ENCODE measurements around the gene CCL8. TPM values are rescaled to one million over a fixed set of nuclear protein-coding genes. Genes with fewer than 3 reads are reported as not detected.

CCL8 gene
- total and polyA plus RNA-seq, 2 donors (not counting 1 experiment from before 2014, with no cell fraction given): 0.27 to 0.50 TPM

GRCh38 chr17:34337701-34338100, 18.5 kb downstream of the CCL8 start:
- H3K4me2 ChIP-seq (ENCODE audit: extremely low read depth, insufficient read depth, low read length): no peak overlapping the region
- H3K27ac ChIP-seq (ENCODE audit: insufficient read depth, low read length): no peak overlapping the region
- no peak overlapping the region for H3K9ac ChIP-seq (ENCODE audit: insufficient read depth, low read length)
- H2AFZ ChIP-seq (ENCODE audit: low read length): no peak overlapping the region
- no peak for TF ChIP-seq EZH2 (IDR thresholded peaks at IDR 0.05; ENCODE audit: low read length, missing control alignments)
- no peaks in the 10 kb centered on the region for H3K79me2 ChIP-seq (ENCODE audit: control insufficient read depth, insufficient read depth, low read length)
- H3K27me3 ChIP-seq (ENCODE audit: control insufficient read depth, insufficient read depth, low read length): no peaks in the 10 kb centered on the region
- H4K20me1 ChIP-seq (ENCODE audit: control insufficient read depth, extremely low read depth, insufficient read depth, low read length): no peaks in the 10 kb centered on the region
- no peak for DNase-seq (ENCODE audit: low read depth in 2 of 2)
- H3K4me3 ChIP-seq (replicated peaks in 1 of 4; ENCODE audit: control extremely low read depth in 1 of 4, insufficient read depth in 1 of 4, low read depth in 3 of 4, low read length in 4 of 4): no peak overlapping the region
- H3K9me3 ChIP-seq (ENCODE audit: control insufficient read depth, insufficient read depth, low read depth, low read length): no peaks in the 10 kb centered on the region
- H3K36me3 ChIP-seq (ENCODE audit: control insufficient read depth, insufficient read depth, low read length): no peaks in the 10 kb centered on the region
- H3K4me1 ChIP-seq (ENCODE audit: control insufficient read depth, extremely low read depth, insufficient read depth, low read length): no peaks in the 10 kb centered on the region

GRCh38 chr17:34339138-34339770, 20.0 kb downstream of the CCL8 start:
- TF ChIP-seq CTCF (conservative IDR thresholded peaks at IDR 0.05 in 1 of 2, IDR thresholded peaks at IDR 0.05 in 1 of 2; ENCODE audit: low read depth in 1 of 2, low read length in 2 of 2): no peak
- no peak for TF ChIP-seq EZH2 (IDR thresholded peaks at IDR 0.05; ENCODE audit: low read length, missing control alignments)
- Histone ChIP-seq H3K27ac (ENCODE audit: insufficient read depth, low read length) (no peak overlapping the region), H2AFZ (ENCODE audit: low read length) (no peak overlapping the region), H3K9me3 (ENCODE audit: control insufficient read depth, insufficient read depth, low read depth, low read length) (no peaks in the 10 kb centered on the region), H3K4me3 (replicated peaks in 1 of 4; ENCODE audit: control extremely low read depth in 1 of 4, insufficient read depth in 1 of 4, low read depth in 3 of 4, low read length in 4 of 4) (no peak overlapping the region), H3K4me2 (ENCODE audit: extremely low read depth, insufficient read depth, low read length) (no peak overlapping the region), H3K79me2 (ENCODE audit: control insufficient read depth, insufficient read depth, low read length) (no peaks in the 10 kb centered on the region), H3K27me3 (ENCODE audit: control insufficient read depth, insufficient read depth, low read length) (no peaks in the 10 kb centered on the region), H3K9ac (ENCODE audit: insufficient read depth, low read length) (no peak overlapping the region), H4K20me1 (ENCODE audit: control insufficient read depth, extremely low read depth, insufficient read depth, low read length) (no peaks in the 10 kb centered on the region), H3K4me1 (ENCODE audit: control insufficient read depth, extremely low read depth, insufficient read depth, low read length) (no peaks in the 10 kb centered on the region), H3K36me3 (ENCODE audit: control insufficient read depth, insufficient read depth, low read length) (no peaks in the 10 kb centered on the region)
- DNase-seq (ENCODE audit: low read depth in 2 of 2): no peak

GRCh38 chr17:34341916-34342315, 22.7 kb downstream of the CCL8 start:
- Histone ChIP-seq H3K9me3 (ENCODE audit: control insufficient read depth, insufficient read depth, low read depth, low read length) (no peaks in the 10 kb centered on the region), H4K20me1 (ENCODE audit: control insufficient read depth, extremely low read depth, insufficient read depth, low read length) (no peaks in the 10 kb centered on the region), H3K4me1 (ENCODE audit: control insufficient read depth, extremely low read depth, insufficient read depth, low read length) (no peaks in the 10 kb centered on the region), H3K27ac (ENCODE audit: insufficient read depth, low read length) (no peak overlapping the region), H3K79me2 (ENCODE audit: control insufficient read depth, insufficient read depth, low read length) (no peaks in the 10 kb centered on the region), H3K4me2 (ENCODE audit: extremely low read depth, insufficient read depth, low read length) (no peak overlapping the region), H2AFZ (ENCODE audit: low read length) (no peak overlapping the region), H3K9ac (ENCODE audit: insufficient read depth, low read length) (no peak overlapping the region), H3K27me3 (ENCODE audit: control insufficient read depth, insufficient read depth, low read length) (no peaks in the 10 kb centered on the region), H3K4me3 (replicated peaks in 1 of 4; ENCODE audit: control extremely low read depth in 1 of 4, insufficient read depth in 1 of 4, low read depth in 3 of 4, low read length in 4 of 4) (no peak overlapping the region), H3K36me3 (ENCODE audit: control insufficient read depth, insufficient read depth, low read length) (no peaks in the 10 kb centered on the region)
- TF ChIP-seq CTCF (conservative IDR thresholded peaks at IDR 0.05 in 1 of 2, IDR thresholded peaks at IDR 0.05 in 1 of 2; ENCODE audit: low read depth in 1 of 2, low read length in 2 of 2) (no peak), EZH2 (IDR thresholded peaks at IDR 0.05; ENCODE audit: low read length, missing control alignments) (no peak)
- DNase-seq (ENCODE audit: low read depth in 2 of 2): no peak
